HepG2 (cell line): ENCODE data around the gene CACNG5. TPM values are rescaled to one million over a fixed set of nuclear protein-coding genes. Genes with fewer than 3 reads are reported as not detected.
A peak's percentile ranks its signal among the peaks of the same experiment; 100 is the strongest.

ENCODE experiments used
- ATAC-seq: fragments of 200-7000 bp; cut with Tn5 transposase; 3 replicates; pipeline ENCODE4 v1.9.1; 2020; ENCODE audit warnings: mild to moderate bottlenecking, moderate library complexity
- BruUV-seq: library from RNA; stranded (reverse); fragments of 400-500 nt; replicated peaks from 2 replicates; lab custom pipeline; 2021; lab: Mats Ljungman, UMichigan
- CTCF ChIA-PET: fragments of 300-600 bp; formaldehyde crosslinking; extraction: SDS; loops from one replicate; lab custom pipeline; 2021; ENCODE audit warnings: low total read pairs, inconsistent platforms, low intra/inter-chr PET ratio; lab: Yijun Ruan, JAX
- POLR2A ChIA-PET: fragments of 350-600 bp; sonication (Branson Sonifier 250); formaldehyde crosslinking; loops from one replicate; lab custom pipeline; 2020; ENCODE audit warnings: antibody characterized with exemption, inconsistent platforms; lab: Yijun Ruan, JAX
- DNase-seq: peaks from one replicate; pipeline ENCODE4 v3.0.0-alpha.2; 2015; ENCODE audit warnings: low spot score
- FAIRE-seq: peaks from 3 replicates; lab custom pipeline; 2011; peaks lifted over from hg19 to GRCh38; lab: Jason Lieb, UNC
- H2AFZ ChIP-seq: one replicate; pipeline ENCODE4 v1.6.1; 2011; ENCODE audit warnings: low read length, inconsistent platforms
- H3K27ac ChIP-seq: fragments of 300-600 bp; 3 replicates; pipeline ENCODE4 v1.8.0; 2011; ENCODE audit warnings: mixed run types, mild to moderate bottlenecking, mixed read lengths, low read length, inconsistent platforms; ENCODE audit not compliant: insufficient read depth; ENCODE audit errors: extremely low read length
- H3K27me3 ChIP-seq, 2 experiments: fragments of 200-600 bp in 1 of 2; 2 replicates in 1 of 2; 3 replicates in 1 of 2; pipeline versions ENCODE4 v1.6.0 to v1.8.0; 2011; ENCODE audit warnings: low read length in 2 of 2, mild to moderate bottlenecking in 2 of 2, moderate library complexity in 2 of 2, inconsistent platforms in 1 of 2; ENCODE audit not compliant: insufficient read depth in 2 of 2, control insufficient read depth in 1 of 2
- H3K36me3 ChIP-seq, 2 experiments: fragments of 200-600 bp in 1 of 2; replicated peaks in 1 of 2; 2 replicates in 1 of 2; 3 replicates in 1 of 2; pipeline versions ENCODE4 v1.5.1 to v1.8.0; 2011; ENCODE audit warnings: low read length in 2 of 2, inconsistent platforms in 1 of 2; ENCODE audit not compliant: insufficient read depth in 2 of 2, control insufficient read depth in 1 of 2
- H3K4me1 ChIP-seq: 2 replicates; pipeline ENCODE4 v1.5.1; 2012; ENCODE audit warnings: low read length, inconsistent platforms; ENCODE audit not compliant: insufficient read depth
- H3K4me2 ChIP-seq: 2 replicates; pipeline ENCODE4 v1.6.0; 2011; ENCODE audit warnings: low read depth, low read length, inconsistent platforms
- H3K4me3 ChIP-seq, 3 experiments: fragments of 200-600 bp in 1 of 3; sonication (generic), shearing (Covaris generic) in 1 of 3; replicated peaks in 1 of 3; 2 replicates each; pipeline ENCODE4 v1.5.1; 2011 to 2016; ENCODE audit warnings: low read length in 3 of 3, inconsistent platforms in 2 of 3, low read depth in 2 of 3, mild to moderate bottlenecking in 2 of 3, control low read depth in 1 of 3, mixed read lengths in 1 of 3; ENCODE audit not compliant: insufficient read depth in 1 of 3
- H3K79me2 ChIP-seq: one replicate; pipeline ENCODE4 v1.6.1; 2011; ENCODE audit warnings: low read length, inconsistent platforms; ENCODE audit not compliant: insufficient read depth
- H3K9ac ChIP-seq: 2 replicates; pipeline ENCODE4 v1.6.0; 2011; ENCODE audit warnings: mild to moderate bottlenecking, low read depth, low read length, inconsistent platforms; ENCODE audit not compliant: insufficient read depth
- H3K9me3 ChIP-seq: 2 replicates; pipeline ENCODE4 v1.5.1; 2012; ENCODE audit warnings: mild to moderate bottlenecking, low read length
- H4K20me1 ChIP-seq: 2 replicates; pipeline ENCODE4 v1.6.0; 2011; ENCODE audit warnings: inconsistent platforms, mild to moderate bottlenecking, low read length, moderate library complexity; ENCODE audit not compliant: insufficient read depth
- CREB1 ChIP-seq, 2 experiments: fragments of 450-650 bp in 1 of 2; IDR thresholded peaks; 2 replicates each; pipeline ENCODE4 v1.6.1; 2016 to 2017; ENCODE audit warnings: control low read depth in 1 of 2, mild to moderate bottlenecking in 1 of 2, missing compliant biosample characterization in 1 of 2, missing genetic modification characterization in 1 of 2
- NCOR1 ChIP-seq: fragments of 200-600 bp; sonication (generic); IDR thresholded peaks from 2 replicates; pipeline ENCODE4 v1.7.0; 2017; ENCODE audit warnings: antibody characterized with exemption, low read length, borderline replicate concordance
- ZNF318 ChIP-seq: sonication (generic); formaldehyde crosslinking; IDR thresholded peaks from 2 replicates; pipeline ENCODE4 v1.4.0; 2020; ENCODE audit warnings: mild to moderate bottlenecking, missing genetic modification reagents
- ZNF776 ChIP-seq: sonication (generic); formaldehyde crosslinking; IDR thresholded peaks from 2 replicates; pipeline ENCODE4 v1.4.0; 2020; ENCODE audit warnings: mild to moderate bottlenecking, missing genetic modification reagents
- WGBS: methylation state at CpG from one replicate; pipeline ENCODE4 v1.1.6; 2017; ENCODE audit warnings: low lambda C conversion rate; 5-methylcytosine and 5-hydroxymethylcytosine counted together
- in situ Hi-C: cut with HindIII; loops from 2 replicates; pipeline ENCODE4 v1.10.0; 2017; ENCODE audit warnings: low pct_unique_long_range_greater_than_20kb; ENCODE audit not compliant: extremely low pct_ligation_motif_present
- intact Hi-C: fragments of 100-400 bp; cut with micrococcal nuclease; formaldehyde crosslinking; loops from one replicate; pipeline ENCODE4 v1.10.0; 2022; ENCODE audit not compliant: unreplicated experiment
- polyA plus RNA-seq, 8 experiments: library from polyadenylated mRNA; depleted of rRNA in 3 of 8; stranded (reverse) in 7 of 8; unstranded in 1 of 8; fragments of >200 nt; fragmentation: Illumina TruSeq in 4 of 8; extraction: Trizol in 4 of 8; gene quantifications; 2 replicates each; pipeline versions ENCODE4 v1.2.1 to v1.2.3, GENCODE V29; 2011 to 2016; ENCODE audit warnings: low read depth in 4 of 8, missing spikeins in 1 of 8, mixed read lengths in 1 of 8; ENCODE audit not compliant: insufficient read depth in 1 of 8
- total RNA-seq, 5 experiments: library from RNA; depleted of rRNA; stranded (reverse); fragments of >200 nt; fragmentation: Illumina TruSeq; extraction: Trizol; gene quantifications; 2 replicates each; pipeline ENCODE4 v1.2.3, GENCODE V29; 2016; ENCODE audit warnings: low read depth in 1 of 5

CACNG5 gene
- total and polyA plus RNA-seq, 2 of the 13 experiments (the other 11 are each of a cell fraction or from before 2014, with no cell fraction given): not detected

- TF ChIP-seq ZNF318 (CRISPR knock-in tag) (no peak), NCOR1 (no peak)
Observed at GRCh38 chr17:66830451-66830850, 4.5 kb upstream of the CACNG5 start (continued).

GRCh38 chr17:66831383-66832210, 3.3 kb upstream of the CACNG5 start:
- no peak overlapping the region for H3K4me3 ChIP-seq
- in situ Hi-C loops: no loop called here
- POLR2A ChIA-PET: no interaction called here
- TF ChIP-seq CREB1 (IDR thresholded peaks at IDR 0.05) (peak; percentile 48; the same call in 1 of the 2 replicates), CREB1 (CRISPR knock-in tag; IDR thresholded peaks at IDR 0.05) (no peak), ZNF776 (CRISPR knock-in tag) (no peak)
- TF ChIP-seq, all 625 proteins: peak for 1
- DNase-seq: no peak
- WGBS: 49% methylated on average over 14 of the region's 14 CpGs
- Histone ChIP-seq H3K36me3 (no peaks in the 10 kb centered on the region), H3K79me2 (no peaks in the 10 kb centered on the region), H3K27me3 (peaks cover 4 to 52% of the 10 kb centered on the region in 2 experiments; a peak in 4 of 5 replicates), H3K9me3 (no peaks in the 10 kb centered on the region), H2AFZ (no peak overlapping the region), H3K27ac (no peak overlapping the region), H3K9ac (no peak overlapping the region), H3K4me1 (no peaks in the 10 kb centered on the region), H3K4me2 (no peak overlapping the region), H4K20me1 (peaks cover 3% of the 10 kb centered on the region; the same call in 1 of the 2 replicates)
- ATAC-seq: no peak
- CTCF ChIA-PET: no interaction called here
- no peak for FAIRE-seq
- BruUV-seq: no TSS peak
- intact Hi-C loops: no loop called here
